GM19238 (cell line): ENCODE results near the gene VMAC.

Source experiments
- DNase-seq: peaks from one replicate; pipeline ENCODE4 v3.0.0; 2011; ENCODE audit warnings: low spot score; ENCODE audit not compliant: insufficient read length

Gene VMAC

GRCh38 chr19:5903624-5904351 is 884 bp upstream of the VMAC start, which contains the start of gene NDUFA11:
Gene NDUFA11, minus strand, starts transcription at chr19:5903790. Its CDS starts 82 bp downstream, at chr19:5903708.
- DNase-seq = peak; percentile 92

GRCh38 chr19:5905114-5905778 is 574 bp downstream of the VMAC start:
- DNase-seq = no peak

GRCh38 chr19:5907241-5907640 is 2.6 kb downstream of the VMAC start:
- no peak for DNase-seq

- no peak for DNase-seq
Observed at GRCh38 chr19:5908773-5909442, 4.2 kb downstream of the VMAC start.

GRCh38 chr19:5910638-5910907 is 5.9 kb downstream of the VMAC start:
- no peak for DNase-seq

GRCh38 chr19:5911366-5911765 is 6.7 kb downstream of the VMAC start:
- DNase-seq = no peak

- no peak for DNase-seq
Observed at GRCh38 chr19:5913739-5914357, 9.2 kb downstream of the VMAC start, which contains the start of gene CAPS. Gene CAPS, plus strand, starts transcription at chr19:5914254. Its CDS starts 153 bp downstream, at chr19:5914407.

- DNase-seq = no peak
Observed at GRCh38 chr19:5914358-5914774, 9.7 kb downstream of the VMAC start.

GRCh38 chr19:5914946-5915781 is 10.5 kb downstream of the VMAC start:
- no peak for DNase-seq

- no peak for DNase-seq
Observed at GRCh38 chr19:5915782-5916165, 11.1 kb downstream of the VMAC start.

- no peak for DNase-seq
Observed at GRCh38 chr19:5916181-5916708, 11.6 kb downstream of the VMAC start.

GRCh38 chr19:5917431-5918107 is 12.9 kb downstream of the VMAC start:
- DNase-seq = no peak

- no peak for DNase-seq
Observed at GRCh38 chr19:5918463-5919079, 13.9 kb downstream of the VMAC start.

GRCh38 chr19:5921516-5922160 is 17.0 kb downstream of the VMAC start:
- DNase-seq = no peak

GRCh38 chr19:5922161-5922545 is 17.5 kb downstream of the VMAC start:
- DNase-seq = no peak

- DNase-seq = no peak
Observed at GRCh38 chr19:5923356-5923755, 18.7 kb downstream of the VMAC start.

GRCh38 chr19:5925830-5926427 is 21.3 kb downstream of the VMAC start:
- no peak for DNase-seq

GRCh38 chr19:5926641-5927440 is 22.2 kb downstream of the VMAC start:
- no peak for DNase-seq
